ENCODE data around the gene TGM2. TPM values are rescaled to one million over a fixed set of nuclear protein-coding genes. Genes with fewer than 3 reads are reported as not detected.

TGM2 gene
- total RNA-seq, 1 donor from 2014 or later: 792 TPM

DNA sequence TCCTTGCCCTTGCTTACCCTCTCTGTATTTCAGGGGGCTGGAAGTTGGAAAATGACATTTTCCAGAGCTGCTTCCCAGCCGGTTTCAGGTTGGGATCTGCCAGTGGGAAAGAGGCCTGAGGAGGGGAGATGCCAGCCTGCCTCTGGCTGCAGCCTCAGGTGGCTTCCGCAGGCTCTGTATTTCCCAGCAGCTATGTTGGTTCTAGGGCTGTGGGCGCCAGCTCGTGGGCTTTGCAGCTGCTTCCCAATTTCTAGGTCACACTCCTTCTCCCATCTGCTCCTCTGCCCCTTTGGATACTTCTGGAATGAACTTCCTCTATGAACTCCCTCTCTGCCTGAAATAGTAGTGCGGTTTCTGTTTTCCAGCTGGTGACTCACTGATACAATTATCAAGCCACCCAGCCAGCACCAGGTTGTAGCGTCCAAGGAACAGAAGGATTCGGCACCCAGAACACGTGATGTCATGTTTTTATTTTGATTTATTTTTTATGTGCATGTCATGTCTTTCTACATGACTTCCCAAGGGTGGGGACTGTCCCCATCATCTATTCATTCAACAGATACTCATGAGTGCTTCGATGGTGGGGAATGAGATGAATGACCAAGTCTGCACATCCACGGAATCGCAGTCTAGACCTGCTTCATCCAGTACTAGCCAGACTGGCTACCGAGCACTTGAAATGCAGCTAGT is 38.0 kb downstream of the TGM2 start:
- intact Hi-C loops (cut with DNase I): loop anchor here (1.0 to 5.0 kb wide), 3 partner anchors 17 to 90 kb away; no protein-coding TSS in a partner anchor
- peak; percentile 75 for DNase-seq (ENCODE audit: low spot score)

DNA sequence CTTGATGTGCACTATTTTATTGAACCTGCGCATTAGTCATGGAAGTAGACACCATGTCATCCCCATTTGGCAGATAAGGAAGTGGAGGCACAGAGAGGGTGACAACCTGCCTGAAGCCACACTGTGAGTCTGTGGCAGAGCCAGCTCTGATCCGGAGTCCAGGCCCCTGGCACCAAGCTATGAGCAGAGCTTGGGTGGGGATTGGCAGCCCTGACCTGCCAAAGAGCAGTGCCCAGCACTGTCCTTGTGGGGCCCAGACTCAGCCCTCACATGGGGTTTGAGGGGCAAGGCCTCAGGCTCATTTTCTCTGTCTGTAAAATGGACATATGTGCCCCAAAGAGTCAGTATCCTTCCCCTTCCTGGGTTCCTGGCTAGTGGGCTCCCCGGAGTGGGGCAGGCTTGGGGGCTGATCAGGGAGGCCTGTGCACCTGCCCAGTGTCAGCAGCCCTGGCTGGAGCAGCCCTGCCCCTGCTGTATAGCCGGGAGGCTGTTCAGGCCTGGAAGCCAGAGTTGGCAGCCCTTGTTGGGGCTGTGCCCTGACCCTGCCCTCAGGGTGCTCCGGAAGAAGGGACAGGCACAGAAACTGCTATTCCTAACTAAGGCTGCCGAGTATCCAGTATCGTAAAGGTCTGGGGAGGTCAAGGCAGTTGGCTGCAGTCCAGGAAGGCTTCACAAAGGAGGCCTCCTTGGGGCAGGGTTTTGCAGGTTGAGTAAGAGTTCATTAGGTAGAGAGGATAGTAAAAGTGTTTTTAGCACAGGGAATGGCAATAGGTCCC is 38.7 kb downstream of the TGM2 start:
- peak; percentile 63 for DNase-seq (ENCODE audit: low spot score)
- intact Hi-C loops (cut with DNase I): loop anchor here (1.0 to 5.0 kb wide), 3 partner anchors 16 to 91 kb away; no protein-coding TSS in a partner anchor

DNA sequence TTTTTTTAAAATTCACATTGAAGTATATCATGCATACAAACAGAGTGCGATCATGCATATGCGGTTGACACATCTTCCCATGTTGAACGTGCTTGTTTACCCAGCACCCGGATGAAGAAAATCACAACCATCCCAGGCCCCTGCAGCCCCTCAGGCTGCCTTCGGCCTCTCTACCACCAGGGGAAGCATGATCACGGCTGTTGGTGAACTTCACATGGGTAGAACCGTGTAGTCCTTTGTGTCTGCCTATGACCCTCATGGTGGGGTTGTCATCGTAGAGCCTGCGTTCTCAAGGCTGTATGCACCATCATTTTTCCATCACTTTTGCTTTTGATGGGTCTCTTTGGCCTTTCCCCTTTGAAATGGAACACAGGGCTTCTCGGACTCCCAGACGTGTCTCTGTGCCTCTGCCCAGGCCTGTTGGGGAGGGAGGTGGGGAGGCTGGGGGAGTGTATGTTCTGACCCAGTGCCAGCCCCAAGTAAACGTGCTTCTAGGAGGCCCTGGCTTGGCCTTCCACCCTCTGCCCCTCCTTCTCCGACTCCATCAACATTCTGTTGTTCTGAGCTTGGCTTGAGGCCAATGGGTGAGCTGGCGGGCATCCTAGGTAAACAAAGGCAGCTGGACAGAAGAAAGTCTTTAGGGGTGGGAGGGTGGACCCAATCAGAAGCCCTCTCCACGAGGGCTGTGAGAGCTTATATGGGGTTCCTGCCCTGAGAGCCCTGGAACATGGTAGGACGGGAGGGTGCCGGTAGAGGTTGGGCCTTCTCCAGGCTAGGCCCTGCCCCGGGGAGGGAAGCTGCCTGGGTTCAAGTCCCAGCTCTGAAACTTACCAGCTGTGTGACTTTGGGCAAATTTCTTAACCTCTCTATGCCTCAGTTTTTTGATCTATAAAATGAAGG is 39.7 kb downstream of the TGM2 start:
- peak; percentile 82 for DNase-seq (ENCODE audit: low spot score)
- intact Hi-C loops (cut with DNase I): loop anchor here (1.0 to 5.0 kb wide), 3 partner anchors 15 to 92 kb away; no protein-coding TSS in a partner anchor

DNA sequence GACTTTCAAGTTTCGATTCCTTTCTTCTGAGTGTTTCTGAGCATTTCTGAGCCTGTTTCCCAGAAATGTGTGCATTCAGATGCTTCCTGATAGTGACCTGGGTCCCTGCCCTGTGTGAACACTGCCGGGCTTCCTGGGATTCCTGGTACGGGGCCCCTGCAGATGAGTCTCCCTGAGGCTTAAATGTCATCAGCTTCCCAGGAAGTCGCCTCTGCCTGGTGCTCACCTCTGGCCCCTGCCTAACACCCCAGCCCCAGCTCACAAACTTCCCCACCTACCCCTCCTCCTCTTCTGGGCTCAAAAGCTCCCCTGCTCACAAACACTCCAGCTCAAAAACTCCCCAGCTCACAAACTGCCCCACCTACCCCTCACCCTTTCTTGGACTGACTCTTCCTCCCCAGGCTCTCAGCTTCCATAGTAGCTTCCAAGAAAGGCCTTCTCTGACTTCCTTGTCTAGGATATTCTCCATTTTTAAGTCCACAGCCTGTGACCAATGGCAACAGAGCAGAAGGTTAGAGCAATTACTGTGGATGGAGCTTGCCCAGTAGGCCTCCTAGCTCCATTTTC is 42.0 kb downstream of the TGM2 start:
- intact Hi-C loops (cut with DNase I): no loop called here

DNA sequence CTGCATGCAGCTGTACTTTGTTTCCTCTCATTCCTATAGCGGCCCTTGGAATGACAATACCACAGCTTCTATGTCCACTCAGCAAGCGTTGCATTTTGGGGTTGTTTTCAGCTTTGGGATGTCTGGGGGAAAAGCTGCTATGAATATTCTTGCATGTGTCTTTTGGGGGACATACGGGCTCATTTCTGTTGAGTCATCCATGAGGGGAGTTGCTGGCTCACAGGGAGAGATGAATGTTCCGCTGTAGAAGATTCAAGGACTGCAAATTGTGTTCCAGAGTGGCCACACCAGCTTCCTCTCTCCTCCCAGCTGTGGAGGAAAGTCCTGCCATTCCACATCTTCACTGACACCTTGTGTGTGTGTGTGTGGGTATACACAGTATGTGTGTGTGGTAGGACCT is 43.3 kb downstream of the TGM2 start:
- DNase-seq (ENCODE audit: low spot score): no peak
- intact Hi-C loops (cut with DNase I): no loop called here

More for the DNA sequence above, 42.0 kb downstream of the TGM2 start:
- no peak for DNase-seq (ENCODE audit: low spot score)

DNA sequence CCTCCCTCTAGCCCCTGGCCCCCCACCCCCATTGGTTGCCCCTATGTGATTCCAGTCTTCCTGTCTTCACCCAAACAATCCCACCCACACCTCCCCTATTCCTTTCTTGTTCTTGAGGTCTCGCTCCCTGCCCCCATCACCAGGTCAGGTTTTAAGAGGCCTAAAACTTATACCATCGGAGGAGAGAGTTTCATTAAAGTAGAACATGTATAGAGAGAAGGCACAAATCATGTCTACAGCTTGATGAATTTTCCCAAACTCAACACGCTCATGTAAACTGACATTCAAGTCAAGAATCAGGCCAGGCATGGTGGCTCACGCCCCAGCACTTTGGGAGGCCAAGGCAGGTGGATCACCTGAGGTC is 44.5 kb downstream of the TGM2 start:
- intact Hi-C loops (cut with DNase I): no loop called here
- no peak for DNase-seq (ENCODE audit: low spot score)

DNA sequence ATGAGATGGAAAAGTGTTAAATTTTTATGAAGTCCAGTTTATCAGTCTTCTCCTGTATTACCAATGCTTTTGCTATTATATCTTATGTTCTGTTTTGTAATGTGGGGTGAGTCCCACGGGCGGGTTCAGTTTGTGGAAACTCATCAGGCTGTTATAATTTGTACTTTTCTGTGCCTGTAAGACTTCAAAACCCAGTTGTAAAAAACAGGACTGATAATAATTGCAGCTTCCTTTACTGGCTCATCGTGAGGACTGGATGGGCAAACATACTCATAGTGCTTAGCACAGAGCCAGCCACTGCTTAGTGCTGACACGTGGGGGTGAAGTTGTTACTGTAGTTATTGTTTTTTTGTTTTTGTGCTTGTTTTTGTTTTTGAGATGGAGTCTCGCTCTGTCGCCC is 45.6 kb downstream of the TGM2 start:
- intact Hi-C loops (cut with DNase I): no loop called here
- DNase-seq (ENCODE audit: low spot score): no peak

DNA sequence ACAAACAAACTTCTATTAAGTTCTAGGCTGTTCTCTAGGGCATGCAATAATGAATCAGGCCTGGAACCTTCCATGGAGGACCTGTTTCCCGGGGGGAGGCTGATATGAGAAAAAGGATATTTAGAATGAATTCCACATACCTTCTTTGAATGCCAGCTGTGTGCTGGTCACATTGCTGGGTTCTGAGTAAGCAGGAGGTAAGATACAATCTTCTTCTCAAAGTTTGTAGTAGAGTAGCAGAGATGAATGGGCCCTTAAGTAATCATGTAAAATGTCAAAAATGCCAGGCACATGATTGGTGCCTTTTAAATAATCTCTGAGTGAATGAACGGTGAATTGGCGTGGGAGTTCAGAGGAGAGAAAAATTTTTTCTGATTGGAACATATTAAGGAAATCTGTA is 47.4 kb downstream of the TGM2 start:
- DNase-seq (ENCODE audit: low spot score): no peak
- intact Hi-C loops (cut with DNase I): no loop called here

DNA sequence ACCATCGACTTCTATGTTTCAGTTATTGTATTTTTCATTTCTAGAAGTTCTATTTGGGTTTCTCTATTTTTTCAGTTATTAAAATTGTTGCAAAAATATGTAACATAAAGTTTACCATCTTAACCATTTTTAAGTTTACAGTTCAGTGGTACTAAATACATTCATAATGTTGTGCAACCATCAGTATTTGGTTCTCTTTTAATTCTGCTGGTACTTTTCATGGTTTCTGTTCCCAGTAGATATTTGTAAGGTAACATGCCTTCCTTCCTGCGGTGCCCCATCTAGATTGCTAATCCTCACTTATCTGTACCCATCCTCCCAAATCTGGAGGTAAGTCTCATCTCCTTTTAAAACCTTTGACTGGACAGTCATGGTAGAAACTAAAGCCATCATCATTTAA is 47.9 kb downstream of the TGM2 start:
- no peak for DNase-seq (ENCODE audit: low spot score)
- intact Hi-C loops (cut with DNase I): no loop called here

DNA sequence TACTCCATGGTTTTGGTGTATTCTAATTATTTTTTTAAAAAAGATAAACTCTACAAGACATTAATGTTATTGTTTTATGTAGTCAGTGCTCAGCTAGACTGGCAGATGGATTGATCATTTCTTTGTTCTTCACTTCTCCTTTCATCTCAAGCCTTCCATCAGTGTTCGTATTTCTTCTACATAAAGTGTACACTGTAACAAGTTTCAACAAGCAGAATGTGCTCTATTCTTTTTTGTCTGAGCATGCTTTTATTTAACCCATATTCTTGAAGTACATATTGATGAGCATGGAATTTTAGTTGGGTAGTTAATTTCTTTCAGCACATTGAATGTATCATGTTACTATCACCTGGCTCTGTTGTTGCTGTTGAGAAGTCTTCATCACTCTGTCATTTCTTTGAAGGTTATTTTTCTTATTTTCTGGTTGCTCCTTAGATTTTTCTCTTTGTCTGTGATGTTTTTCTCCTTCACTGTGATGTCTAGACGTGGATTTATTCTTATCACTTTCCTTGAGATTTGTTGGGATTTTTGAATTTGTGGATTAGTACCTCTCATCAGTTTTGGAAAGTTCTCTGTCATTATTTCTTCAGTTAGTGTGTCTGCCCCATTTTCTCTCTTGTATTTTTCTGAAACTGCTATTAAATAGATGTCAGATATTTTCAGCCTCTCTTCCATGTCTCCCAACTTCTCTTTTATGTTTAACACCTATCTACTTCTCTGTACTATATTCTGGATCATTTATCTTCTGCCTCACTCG is 48.5 kb downstream of the TGM2 start:
- DNase-seq (ENCODE audit: low spot score): no peak
- intact Hi-C loops (cut with DNase I): no loop called here

DNA sequence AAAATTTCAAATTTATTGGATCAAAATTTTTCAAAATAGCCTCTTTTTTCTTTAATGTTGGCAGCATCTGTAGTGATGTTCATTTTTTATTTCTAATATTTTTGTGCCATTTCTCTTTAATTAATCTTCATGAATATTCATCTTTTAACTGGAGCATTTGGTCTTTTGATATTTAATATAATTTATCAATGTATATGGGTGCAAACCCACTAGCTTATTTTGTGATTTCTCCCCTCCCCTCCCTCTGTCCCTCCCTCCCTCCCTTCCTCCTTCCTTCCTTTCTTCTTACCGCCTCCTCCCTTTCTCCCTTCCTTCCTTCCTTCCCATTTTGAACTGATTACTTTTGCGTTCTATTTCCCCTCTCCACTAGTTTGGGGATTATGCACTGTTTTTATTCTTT is 49.2 kb downstream of the TGM2 start:
- intact Hi-C loops (cut with DNase I): no loop called here
- no peak for DNase-seq (ENCODE audit: low spot score)

DNA sequence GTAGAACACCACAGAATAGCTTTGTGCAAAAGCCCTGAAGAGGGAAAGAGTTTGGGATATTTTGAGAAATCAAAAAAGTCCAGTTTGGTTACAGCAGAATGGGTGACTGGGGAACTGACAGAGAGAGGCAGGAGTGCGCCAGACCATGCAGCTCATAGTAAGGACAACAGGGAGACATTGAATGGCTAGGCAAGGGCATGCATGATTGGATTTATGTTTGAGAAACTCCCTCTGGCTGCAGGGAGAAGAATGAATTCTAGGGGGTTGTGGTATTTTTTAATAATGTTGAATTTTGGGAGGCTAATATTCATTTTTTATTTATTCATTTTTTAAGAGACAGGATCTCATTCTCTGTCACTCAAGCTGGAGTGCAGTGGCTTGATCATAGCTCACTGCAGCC is 49.9 kb downstream of the TGM2 start:
- no peak for DNase-seq (ENCODE audit: low spot score)
- intact Hi-C loops (cut with DNase I): no loop called here

DNA sequence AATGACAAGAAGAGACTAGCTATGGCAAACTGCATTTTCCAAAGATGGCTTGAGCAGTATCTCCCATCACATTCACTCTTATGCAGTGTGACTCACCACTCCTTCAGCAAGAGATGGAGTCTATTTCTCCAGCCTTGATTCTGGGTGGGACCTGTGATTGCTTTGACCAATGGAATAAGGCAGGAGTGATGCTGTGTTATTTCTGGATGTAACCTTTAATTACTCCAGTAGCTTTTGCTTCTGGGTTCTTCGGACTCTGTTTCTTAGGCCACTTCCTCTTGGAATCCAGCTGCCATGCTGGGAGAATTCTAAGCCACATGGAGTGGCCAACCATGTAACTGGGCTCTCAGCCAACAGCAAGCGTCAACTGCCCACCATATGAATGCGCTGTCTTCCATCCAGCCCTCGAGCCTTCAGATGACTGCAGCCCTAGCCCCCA is 50.7 kb downstream of the TGM2 start:
- no peak for DNase-seq (ENCODE audit: low spot score)
- intact Hi-C loops (cut with DNase I): no loop called here

DNA sequence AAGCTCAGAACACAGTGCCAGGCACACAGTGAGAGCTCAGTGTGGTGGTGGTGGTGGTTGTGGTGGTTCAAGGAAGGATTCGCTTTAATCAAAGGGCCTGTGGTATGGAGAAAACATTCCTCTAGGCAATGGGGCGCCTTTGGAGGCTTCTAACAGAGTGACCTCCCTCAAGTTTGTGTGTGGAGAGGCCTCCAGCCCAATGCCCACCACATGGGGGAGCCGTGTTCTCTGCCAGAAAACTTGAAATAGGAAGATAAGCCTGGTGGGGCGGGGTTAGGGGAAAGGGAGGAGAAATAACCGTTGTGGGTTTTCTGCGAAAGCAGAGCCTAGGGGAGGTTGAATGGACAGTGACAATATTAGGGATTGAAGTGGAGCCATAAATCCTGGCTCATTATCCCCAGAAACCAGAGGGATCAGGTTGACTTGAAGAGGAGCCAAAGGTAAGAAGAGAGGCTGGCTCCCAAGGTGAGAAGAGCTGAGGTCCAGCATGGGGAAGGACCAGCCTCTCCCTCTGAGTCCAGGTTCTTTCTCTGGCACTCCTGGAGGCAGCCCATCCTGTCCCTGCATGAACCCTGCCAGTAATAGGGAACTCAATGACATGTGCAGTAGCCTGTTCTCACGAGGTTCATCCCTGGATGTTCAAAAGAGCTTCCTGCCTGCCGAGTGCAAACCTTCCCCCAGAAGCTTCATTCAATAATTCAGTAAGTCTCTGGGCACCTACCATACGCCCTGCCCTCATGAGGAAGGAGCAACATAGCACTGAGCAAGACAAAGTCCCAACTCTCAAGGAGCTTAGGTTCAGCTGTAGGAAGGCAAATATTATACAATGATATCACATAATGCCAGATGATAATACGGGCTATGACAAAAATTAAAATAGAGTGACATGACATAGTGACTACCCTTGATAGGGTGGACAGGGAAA is 51.4 kb downstream of the TGM2 start:
- intact Hi-C loops (cut with DNase I): no loop called here
- DNase-seq (ENCODE audit: low spot score): no peak

DNA sequence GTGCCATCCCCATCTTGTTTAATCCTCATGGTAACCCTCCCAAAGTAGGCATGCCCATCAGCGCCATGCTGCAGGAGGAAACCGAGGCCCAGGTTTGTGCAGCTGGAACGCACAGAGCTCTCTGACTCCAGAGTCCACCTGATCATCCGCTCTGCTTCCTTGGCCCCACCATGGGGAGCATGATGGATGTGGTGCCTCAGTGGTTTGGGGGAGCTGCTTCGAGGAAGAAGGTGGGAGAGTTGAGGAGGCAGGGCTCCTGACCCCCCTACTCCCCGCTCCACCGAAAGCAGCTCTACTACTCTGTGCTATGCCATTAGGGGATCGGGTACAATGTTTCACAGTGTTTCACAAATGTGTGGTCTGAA is 52.2 kb downstream of the TGM2 start:
- intact Hi-C loops (cut with DNase I): no loop called here
- no peak for DNase-seq (ENCODE audit: low spot score)

DNA sequence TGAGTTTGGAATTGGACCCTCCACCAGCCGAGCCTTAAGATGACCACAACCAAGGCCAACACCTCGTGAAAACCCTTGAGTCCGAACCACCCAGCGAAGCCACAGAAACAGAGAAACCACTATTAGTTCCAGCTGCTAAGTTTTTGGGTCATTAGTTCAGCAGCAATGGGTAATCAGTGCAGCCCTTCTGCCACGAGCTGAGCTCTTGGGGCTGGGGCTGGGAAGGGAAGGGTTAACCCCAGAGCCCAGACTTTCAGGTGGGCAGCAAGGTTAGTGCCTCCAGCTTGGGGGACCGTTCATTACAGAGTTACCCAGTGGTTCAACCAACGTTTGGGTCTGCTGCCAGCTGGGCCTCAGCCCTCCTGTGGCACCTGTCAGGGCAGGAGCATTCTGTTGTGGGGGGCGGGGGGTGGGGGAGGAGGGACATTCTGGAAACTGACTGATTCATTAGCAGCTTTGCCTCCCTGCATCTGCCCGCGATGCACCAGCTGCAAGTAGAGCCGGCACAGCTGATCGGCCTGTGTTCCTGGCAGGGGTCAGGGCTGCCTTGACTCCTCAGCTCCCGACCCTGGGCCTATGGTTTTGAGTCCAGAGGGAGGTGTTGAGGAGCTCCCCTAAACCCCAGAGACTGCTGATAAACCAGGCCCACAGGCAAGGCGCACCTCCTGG is 52.7 kb downstream of the TGM2 start:
- intact Hi-C loops (cut with DNase I): no loop called here
- no peak for DNase-seq (ENCODE audit: low spot score)

DNA sequence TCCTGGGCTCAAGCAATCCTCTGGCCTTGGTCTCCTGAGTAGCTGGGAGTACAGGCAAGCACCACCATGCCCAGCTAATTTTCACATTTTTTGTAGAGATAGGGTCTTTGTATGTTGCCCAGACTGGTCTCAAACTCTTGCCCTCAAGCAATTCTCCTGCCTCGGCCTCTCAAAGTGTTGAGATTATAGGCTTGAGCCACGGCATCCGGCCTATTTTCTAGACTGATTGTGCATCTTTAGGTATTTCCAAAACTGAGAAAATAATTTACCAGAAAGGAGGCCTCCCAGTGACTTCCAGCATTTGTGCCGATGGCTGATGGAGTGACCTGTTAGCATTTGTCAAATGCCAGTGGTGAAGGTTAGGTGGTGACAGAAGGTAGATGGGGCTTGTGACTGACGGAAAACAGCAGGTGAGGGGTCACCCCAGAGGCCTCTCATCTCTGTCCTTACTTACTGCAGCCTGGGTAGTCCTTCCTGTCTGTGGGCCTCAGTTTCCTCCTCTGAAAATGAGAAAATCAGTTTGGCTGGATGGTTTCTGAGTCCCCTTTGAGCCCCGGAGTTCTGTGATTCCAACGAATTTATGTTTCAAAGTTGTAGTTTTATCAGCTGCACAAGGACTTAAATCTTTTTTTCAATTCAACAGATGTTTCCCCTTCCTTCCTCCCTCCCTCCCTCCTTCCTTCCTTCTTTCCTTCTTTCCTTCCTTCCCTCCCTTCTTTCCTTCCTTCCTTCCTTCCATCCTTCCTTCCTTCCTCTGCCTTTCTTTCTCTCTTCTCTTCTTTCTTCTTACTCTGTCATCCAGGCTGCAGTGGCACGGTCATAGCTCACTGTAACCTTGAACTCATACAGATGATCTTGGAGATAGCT is 53.5 kb downstream of the TGM2 start:
- DNase-seq (ENCODE audit: low spot score): no peak
- intact Hi-C loops (cut with DNase I): no loop called here
